GM11168 (cell line): Measurements from ENCODE around the gene NPHP4.
"Not testable (repeated sequence)": the region's sequence is repeated elsewhere in the genome, so short reads cannot be mapped to it uniquely, and the experiment has no call there.

Experiments used
- in situ Hi-C: fragments of 300-500 bp; cut with MboI; formaldehyde crosslinking; loops from one replicate; pipeline ENCODE4 v1.12.0; 2022; ENCODE audit warnings: low sequenced_read_pairs; ENCODE audit not compliant: unreplicated experiment

NPHP4 gene

GRCh38 chr1:5905436-5905835 is 86.8 kb downstream of the NPHP4 start:
- in situ Hi-C loops, result no loop called here

- in situ Hi-C loops, result no loop called here
These were observed 87.7 kb downstream of the NPHP4 start for GRCh38 chr1:5904551-5904950.

- in situ Hi-C loops, result no loop called here
These were observed 88.5 kb downstream of the NPHP4 start for GRCh38 chr1:5903680-5904079.

GRCh38 chr1:5903031-5903430 is 89.2 kb downstream of the NPHP4 start:
- in situ Hi-C loops, result no loop called here

GRCh38 chr1:5901841-5902240 is 90.4 kb downstream of the NPHP4 start:
- in situ Hi-C loops, result no loop called here

- in situ Hi-C loops, result no loop called here
These were observed 91.1 kb downstream of the NPHP4 start for GRCh38 chr1:5901150-5901549.

- in situ Hi-C loops, result no loop called here
These were observed 94.0 kb downstream of the NPHP4 start for GRCh38 chr1:5898266-5898665.

GRCh38 chr1:5896706-5897660 is 95.2 kb downstream of the NPHP4 start:
- in situ Hi-C loops, result no loop called here

- in situ Hi-C loops, result no loop called here
These were observed 96.5 kb downstream of the NPHP4 start for GRCh38 chr1:5895446-5896406.

GRCh38 chr1:5893699-5894278 is 98.4 kb downstream of the NPHP4 start:
- in situ Hi-C loops, result not testable (repeated sequence)

GRCh38 chr1:5892329-5892728 is 99.9 kb downstream of the NPHP4 start:
- in situ Hi-C loops, result no loop called here

- in situ Hi-C loops, result no loop called here
These were observed 100.5 kb downstream of the NPHP4 start for GRCh38 chr1:5891736-5892135.

GRCh38 chr1:5891137-5891536 is 101.1 kb downstream of the NPHP4 start:
- in situ Hi-C loops, result no loop called here

GRCh38 chr1:5890346-5891106 is 101.7 kb downstream of the NPHP4 start:
- in situ Hi-C loops, result no loop called here

- in situ Hi-C loops, result no loop called here
These were observed 102.3 kb downstream of the NPHP4 start for GRCh38 chr1:5889901-5890300.

- in situ Hi-C loops, result no loop called here
These were observed 102.8 kb downstream of the NPHP4 start for GRCh38 chr1:5889462-5889861.

GRCh38 chr1:5888606-5889211 is 103.5 kb downstream of the NPHP4 start:
- in situ Hi-C loops, result no loop called here

GRCh38 chr1:5887971-5888361 is 104.3 kb downstream of the NPHP4 start:
- in situ Hi-C loops, result no loop called here

- in situ Hi-C loops, result no loop called here
These were observed 104.8 kb downstream of the NPHP4 start for GRCh38 chr1:5887349-5887970.
